HCT116 (cell line): ENCODE measurements around the gene AP5Z1. TPM values are rescaled to one million over a fixed set of nuclear protein-coding genes. Genes with fewer than 3 reads are reported as not detected.

ENCODE experiments used
- ATAC-seq: fragments of 200-7000 bp; cut with Tn5 transposase; 2 replicates; pipeline ENCODE4 v1.9.1; 2020; ENCODE audit warnings: mild to moderate bottlenecking, moderate library complexity
- BruUV-seq: library from RNA; stranded (reverse); fragments of 400-500 nt; replicated peaks from 2 replicates; lab custom pipeline; 2021; lab: Mats Ljungman, UMichigan
- CTCF ChIA-PET: fragments of 300-600 bp; sonication (Branson Sonifier 250); formaldehyde crosslinking; loops from one replicate; lab custom pipeline; 2021; ENCODE audit warnings: antibody characterized with exemption; lab: Charles Lee
- POLR2A ChIA-PET: fragments of 300-600, 350-600 bp; sonication (Branson Sonifier 250); formaldehyde crosslinking; loops from one replicate; lab custom pipeline; 2021; ENCODE audit warnings: antibody characterized with exemption; lab: Charles Lee
- RAD21 ChIA-PET, 2 experiments: fragments of 300-600 bp; sonication (Branson Sonifier 250); formaldehyde crosslinking; loops; one replicate each; lab custom pipeline; 2023; ENCODE audit warnings: low total read pairs in 2 of 2; ENCODE audit not compliant: uncharacterized antibody in 2 of 2, unreplicated experiment in 2 of 2, low non-redundant PET in 1 of 2; lab: Charles Lee
- DNase-seq: peaks from one replicate; pipeline ENCODE4 v3.0.0-alpha.2; 2010; ENCODE audit warnings: low read depth, low spot score
- H2AFZ ChIP-seq: fragments of 200-600 bp; shearing (Covaris generic), sonication (generic); 2 replicates; pipeline ENCODE4 v1.6.1; 2017; ENCODE audit warnings: low read depth, mixed run types, mixed read lengths, antibody characterized with exemption, low read length; ENCODE audit not compliant: poor library complexity, severe bottlenecking
- H3K27ac ChIP-seq: 2 replicates; pipeline ENCODE4 v1.5.1; 2012; ENCODE audit warnings: low read depth, low read length
- H3K27me3 ChIP-seq: fragments of 200-600 bp; sonication (generic); 2 replicates; pipeline ENCODE4 v1.6.1; 2016; ENCODE audit warnings: mixed run types, low read length, mixed read lengths; ENCODE audit not compliant: insufficient read depth
- H3K36me3 ChIP-seq, 2 experiments: fragments of 200-500 bp in 1 of 2; fragments of 200-600 bp in 1 of 2; sonication (Bioruptor generic) in 1 of 2; sonication (generic) in 1 of 2; 2 replicates each; pipeline versions ENCODE4 v1.5.1 to v1.6.1; 2014 to 2016; ENCODE audit warnings: low read length in 2 of 2, inconsistent platforms in 1 of 2, mixed read lengths in 1 of 2, mixed run types in 1 of 2; ENCODE audit not compliant: insufficient read depth in 2 of 2, control insufficient read depth in 1 of 2
- H3K4me1 ChIP-seq, 2 experiments: fragments of 200-600 bp in 1 of 2; sonication (generic) in 1 of 2; 2 replicates each; pipeline versions ENCODE4 v1.5.1 to v1.6.1; 2012 to 2017; ENCODE audit warnings: low read length in 2 of 2, inconsistent platforms in 1 of 2, mild to moderate bottlenecking in 1 of 2, mixed read lengths in 1 of 2, mixed run types in 1 of 2, moderate library complexity in 1 of 2; ENCODE audit not compliant: insufficient read depth in 2 of 2, control insufficient read depth in 1 of 2
- H3K4me2 ChIP-seq: fragments of 200-600 bp; sonication (generic); 2 replicates; pipeline ENCODE4 v1.6.1; 2017; ENCODE audit warnings: mixed run types, low read length, mixed read lengths
- H3K4me3 ChIP-seq, 2 experiments: fragments of 200-600 bp in 1 of 2; sonication (generic) in 1 of 2; replicated peaks in 1 of 2; 2 replicates each; pipeline ENCODE4 v1.5.1; 2011 to 2016; ENCODE audit warnings: low read length in 2 of 2, control low read depth in 1 of 2, low read depth in 1 of 2, mild to moderate bottlenecking in 1 of 2, mixed read lengths in 1 of 2, mixed run types in 1 of 2
- H3K79me2 ChIP-seq: fragments of 200-600 bp; sonication (generic); 2 replicates; pipeline ENCODE4 v1.6.1; 2017; ENCODE audit warnings: mild to moderate bottlenecking, mixed run types, low read length, moderate library complexity, mixed read lengths; ENCODE audit not compliant: insufficient read depth
- H3K9ac ChIP-seq: fragments of 200-600 bp; sonication (generic); 2 replicates; pipeline ENCODE4 v1.6.1; 2016; ENCODE audit warnings: low read length, mixed read lengths
- H3K9me2 ChIP-seq: fragments of 200-600 bp; sonication (generic), shearing (Covaris generic); 2 replicates; pipeline ENCODE4 v1.6.1; 2017; ENCODE audit warnings: mixed run types, mild to moderate bottlenecking, moderate library complexity; ENCODE audit not compliant: insufficient read depth
- H3K9me3 ChIP-seq, 2 experiments: fragments of 200-500 bp in 1 of 2; fragments of 200-600 bp in 1 of 2; sonication (Bioruptor generic) in 1 of 2; sonication (generic) in 1 of 2; 2 replicates each; pipeline ENCODE4 v1.6.1; 2014 to 2017; ENCODE audit warnings: low read length in 2 of 2, mixed read lengths in 2 of 2, inconsistent platforms in 1 of 2, low read depth in 1 of 2, mild to moderate bottlenecking in 1 of 2, mixed run types in 1 of 2, moderate library complexity in 1 of 2; ENCODE audit not compliant: control insufficient read depth in 1 of 2, insufficient read depth in 1 of 2
- H4K20me1 ChIP-seq: fragments of 200-600 bp; sonication (generic), shearing (Covaris generic); 2 replicates; pipeline ENCODE4 v1.6.1; 2017; ENCODE audit warnings: mixed run types, mild to moderate bottlenecking, moderate library complexity; ENCODE audit not compliant: insufficient read depth
- CBX3 ChIP-seq: IDR thresholded peaks from 2 replicates; pipeline ENCODE4 v1.6.1; 2012; ENCODE audit warnings: low read depth
- ELF1 ChIP-seq: IDR thresholded peaks from 2 replicates; pipeline ENCODE4 v1.6.1; 2012; ENCODE audit warnings: low read depth, borderline replicate concordance
- EZH2 ChIP-seq: fragments of 200-600 bp; sonication (generic); IDR thresholded peaks from 2 replicates; pipeline ENCODE4 v1.6.1; 2017; ENCODE audit warnings: antibody characterized with exemption, mixed run types
- EZH2phosphoT487 ChIP-seq: fragments of 200-600 bp; IDR thresholded peaks from 2 replicates; pipeline ENCODE4 v1.6.1; 2018; ENCODE audit warnings: antibody characterized with exemption, borderline replicate concordance
- FOSL1 ChIP-seq: IDR thresholded peaks from 2 replicates; pipeline ENCODE4 v1.6.1; 2012; ENCODE audit warnings: low read depth
- POLR2AphosphoS5 ChIP-seq: IDR thresholded peaks from 2 replicates; pipeline ENCODE4 v1.6.1; 2011; ENCODE audit warnings: mild to moderate bottlenecking, low read depth, low read length, moderate library complexity
- RAD21 ChIP-seq: IDR thresholded peaks from 2 replicates; pipeline ENCODE4 v1.6.1; 2012; ENCODE audit warnings: low read depth, mild to moderate bottlenecking
- SP1 ChIP-seq: IDR thresholded peaks from 2 replicates; pipeline ENCODE4 v1.6.1; 2012; ENCODE audit warnings: low read depth
- SRF ChIP-seq: IDR thresholded peaks from 2 replicates; pipeline ENCODE4 v1.6.1; 2012; ENCODE audit warnings: low read depth
- ZFX ChIP-seq: fragments of 450-650 bp; IDR thresholded peaks from 2 replicates; pipeline ENCODE4 v1.6.1; 2017
- ZNF274 ChIP-seq: fragments of 200-500 bp; sonication (Bioruptor generic); IDR thresholded peaks from 2 replicates; pipeline ENCODE4 v1.6.1; 2014; ENCODE audit warnings: mild to moderate bottlenecking, low read depth, low read length, inconsistent platforms
- intact Hi-C: fragments of 100-400 bp; cut with micrococcal nuclease; formaldehyde crosslinking; loops from 2 replicates; pipeline ENCODE4 v1.10.0; 2022
- total RNA-seq: library from RNA; stranded (reverse); gene quantifications from one replicate; pipeline ENCODE4 v1.2.1, GENCODE V29; 2021; ENCODE audit not compliant: unreplicated experiment
- TF ChIP-seq, protein P1 (sequence below), 3 experiments: fragments of 200-600 bp in 1 of 3; sonication (generic) in 1 of 3; IDR thresholded peaks in 2 of 3; conservative IDR thresholded peaks in 1 of 3; 2 replicates each; pipeline ENCODE4 v1.5.1; 2012 to 2017; ENCODE audit warnings: low read depth in 2 of 3, low read length in 2 of 3, antibody characterized with exemption in 1 of 3, borderline replicate concordance in 1 of 3, control low read depth in 1 of 3, mild to moderate bottlenecking in 1 of 3, mixed read lengths in 1 of 3, mixed run types in 1 of 3, moderate library complexity in 1 of 3; ENCODE audit not compliant: insufficient read depth in 1 of 3
- TF ChIP-seq, protein P2 (sequence below): IDR thresholded peaks from 2 replicates; pipeline ENCODE4 v1.6.1; 2012
- TF ChIP-seq, protein P3 (sequence below): IDR thresholded peaks from 2 replicates; pipeline ENCODE4 v1.6.1; 2012
- TF ChIP-seq, protein P4 (sequence below): IDR thresholded peaks from 2 replicates; pipeline ENCODE4 v1.6.1; 2011; ENCODE audit warnings: mild to moderate bottlenecking, low read length, moderate library complexity; ENCODE audit not compliant: insufficient replicate concordance; ENCODE audit errors: extremely low read depth
- TF ChIP-seq, protein P5 (sequence below): IDR thresholded peaks from 2 replicates; pipeline ENCODE4 v1.6.1; 2012; ENCODE audit warnings: low read depth

AP5Z1 gene
- total RNA-seq, 1 experiment from 2014 or later: 23.2 TPM

DNA sequence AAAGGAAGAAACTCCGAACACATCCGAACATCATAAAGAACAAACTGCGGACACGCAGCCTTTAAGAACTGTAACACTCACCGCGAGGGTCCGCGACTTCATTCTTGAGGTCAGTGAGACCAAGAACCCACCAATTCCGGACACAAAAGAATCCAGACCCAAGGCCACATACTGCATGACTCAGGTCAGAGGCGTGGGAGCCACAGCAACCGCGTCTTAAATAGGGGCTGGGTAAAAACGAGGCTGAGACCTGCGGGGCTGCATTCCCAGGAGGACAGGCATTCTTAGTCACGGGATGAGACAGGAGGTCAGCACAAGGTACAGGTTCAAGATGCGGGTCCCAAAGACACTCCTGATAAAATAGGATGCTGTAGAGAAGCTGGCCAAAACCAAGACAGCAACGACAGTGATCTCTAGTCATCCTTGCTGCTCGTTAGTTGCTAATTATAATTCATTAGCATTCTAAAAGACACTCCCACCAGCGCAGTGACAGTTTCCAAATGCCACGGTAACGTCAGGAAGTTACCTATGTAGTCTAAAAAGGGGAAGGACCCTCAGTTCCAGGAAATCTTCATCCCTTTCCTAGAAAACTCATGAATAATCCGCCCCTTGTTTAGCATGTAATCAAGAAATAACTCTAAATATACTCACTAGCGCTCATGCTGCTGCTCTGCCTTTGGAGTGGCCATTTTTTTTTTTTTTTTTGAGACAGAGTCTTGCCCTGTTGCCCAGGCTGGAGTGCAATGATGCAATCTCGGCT lies 19.3 kb downstream of the AP5Z1 start (continued):
- TF ChIP-seq, protein P1, sequence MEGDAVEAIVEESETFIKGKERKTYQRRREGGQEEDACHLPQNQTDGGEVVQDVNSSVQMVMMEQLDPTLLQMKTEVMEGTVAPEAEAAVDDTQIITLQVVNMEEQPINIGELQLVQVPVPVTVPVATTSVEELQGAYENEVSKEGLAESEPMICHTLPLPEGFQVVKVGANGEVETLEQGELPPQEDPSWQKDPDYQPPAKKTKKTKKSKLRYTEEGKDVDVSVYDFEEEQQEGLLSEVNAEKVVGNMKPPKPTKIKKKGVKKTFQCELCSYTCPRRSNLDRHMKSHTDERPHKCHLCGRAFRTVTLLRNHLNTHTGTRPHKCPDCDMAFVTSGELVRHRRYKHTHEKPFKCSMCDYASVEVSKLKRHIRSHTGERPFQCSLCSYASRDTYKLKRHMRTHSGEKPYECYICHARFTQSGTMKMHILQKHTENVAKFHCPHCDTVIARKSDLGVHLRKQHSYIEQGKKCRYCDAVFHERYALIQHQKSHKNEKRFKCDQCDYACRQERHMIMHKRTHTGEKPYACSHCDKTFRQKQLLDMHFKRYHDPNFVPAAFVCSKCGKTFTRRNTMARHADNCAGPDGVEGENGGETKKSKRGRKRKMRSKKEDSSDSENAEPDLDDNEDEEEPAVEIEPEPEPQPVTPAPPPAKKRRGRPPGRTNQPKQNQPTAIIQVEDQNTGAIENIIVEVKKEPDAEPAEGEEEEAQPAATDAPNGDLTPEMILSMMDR (IDR thresholded peaks at IDR 0.05 in 2 of 3, conservative IDR thresholded peaks at IDR 0.05 in 1 of 3; ENCODE audit: borderline replicate concordance in 1 of 3, insufficient read depth in 1 of 3, low read depth in 2 of 3, low read length in 2 of 3): no peak
- TF ChIP-seq, protein P2, sequence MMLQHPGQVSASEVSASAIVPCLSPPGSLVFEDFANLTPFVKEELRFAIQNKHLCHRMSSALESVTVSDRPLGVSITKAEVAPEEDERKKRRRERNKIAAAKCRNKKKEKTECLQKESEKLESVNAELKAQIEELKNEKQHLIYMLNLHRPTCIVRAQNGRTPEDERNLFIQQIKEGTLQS: no peak
- TF ChIP-seq, protein P3, sequence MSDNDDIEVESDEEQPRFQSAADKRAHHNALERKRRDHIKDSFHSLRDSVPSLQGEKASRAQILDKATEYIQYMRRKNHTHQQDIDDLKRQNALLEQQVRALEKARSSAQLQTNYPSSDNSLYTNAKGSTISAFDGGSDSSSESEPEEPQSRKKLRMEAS: no peak
- TF ChIP-seq POLR2AphosphoS5 (no peak), EZH2phosphoT487 (no peak), EZH2 (no peak), ELF1 (no peak)

DNA sequence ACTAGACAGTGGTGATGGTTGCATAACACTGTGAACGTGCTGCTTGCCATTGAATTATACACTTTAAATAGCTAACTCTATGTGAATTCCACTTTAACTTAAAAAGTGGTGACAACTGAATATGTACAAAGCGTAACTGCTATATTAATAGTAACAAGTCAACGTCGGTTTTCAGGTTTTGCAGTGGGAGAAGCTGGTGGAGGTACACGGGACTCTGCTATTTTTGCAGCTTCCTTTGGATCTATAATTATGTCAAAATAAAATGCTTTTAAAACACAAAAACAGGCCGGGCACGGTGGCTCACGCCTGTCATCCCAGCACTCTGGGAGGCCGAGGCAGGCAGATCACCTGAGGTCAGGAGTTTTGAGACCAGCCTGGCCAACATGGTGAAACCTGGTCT lies 21.0 kb downstream of the AP5Z1 start:
- no TSS peak for BruUV-seq
- H3K4me1 ChIP-seq: peaks cover 2 to 14% of the 10 kb centered on the region in 2 experiments; a peak in 3 of 4 replicates
- no peaks in the 10 kb centered on the region for H3K9me2 ChIP-seq
- TF ChIP-seq CBX3: no peak
- TF ChIP-seq EZH2phosphoT487: no peak
- TF ChIP-seq, protein P4, sequence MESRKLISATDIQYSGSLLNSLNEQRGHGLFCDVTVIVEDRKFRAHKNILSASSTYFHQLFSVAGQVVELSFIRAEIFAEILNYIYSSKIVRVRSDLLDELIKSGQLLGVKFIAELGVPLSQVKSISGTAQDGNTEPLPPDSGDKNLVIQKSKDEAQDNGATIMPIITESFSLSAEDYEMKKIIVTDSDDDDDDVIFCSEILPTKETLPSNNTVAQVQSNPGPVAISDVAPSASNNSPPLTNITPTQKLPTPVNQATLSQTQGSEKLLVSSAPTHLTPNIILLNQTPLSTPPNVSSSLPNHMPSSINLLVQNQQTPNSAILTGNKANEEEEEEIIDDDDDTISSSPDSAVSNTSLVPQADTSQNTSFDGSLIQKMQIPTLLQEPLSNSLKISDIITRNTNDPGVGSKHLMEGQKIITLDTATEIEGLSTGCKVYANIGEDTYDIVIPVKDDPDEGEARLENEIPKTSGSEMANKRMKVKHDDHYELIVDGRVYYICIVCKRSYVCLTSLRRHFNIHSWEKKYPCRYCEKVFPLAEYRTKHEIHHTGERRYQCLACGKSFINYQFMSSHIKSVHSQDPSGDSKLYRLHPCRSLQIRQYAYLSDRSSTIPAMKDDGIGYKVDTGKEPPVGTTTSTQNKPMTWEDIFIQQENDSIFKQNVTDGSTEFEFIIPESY: no peak
- TF ChIP-seq, protein P5, sequence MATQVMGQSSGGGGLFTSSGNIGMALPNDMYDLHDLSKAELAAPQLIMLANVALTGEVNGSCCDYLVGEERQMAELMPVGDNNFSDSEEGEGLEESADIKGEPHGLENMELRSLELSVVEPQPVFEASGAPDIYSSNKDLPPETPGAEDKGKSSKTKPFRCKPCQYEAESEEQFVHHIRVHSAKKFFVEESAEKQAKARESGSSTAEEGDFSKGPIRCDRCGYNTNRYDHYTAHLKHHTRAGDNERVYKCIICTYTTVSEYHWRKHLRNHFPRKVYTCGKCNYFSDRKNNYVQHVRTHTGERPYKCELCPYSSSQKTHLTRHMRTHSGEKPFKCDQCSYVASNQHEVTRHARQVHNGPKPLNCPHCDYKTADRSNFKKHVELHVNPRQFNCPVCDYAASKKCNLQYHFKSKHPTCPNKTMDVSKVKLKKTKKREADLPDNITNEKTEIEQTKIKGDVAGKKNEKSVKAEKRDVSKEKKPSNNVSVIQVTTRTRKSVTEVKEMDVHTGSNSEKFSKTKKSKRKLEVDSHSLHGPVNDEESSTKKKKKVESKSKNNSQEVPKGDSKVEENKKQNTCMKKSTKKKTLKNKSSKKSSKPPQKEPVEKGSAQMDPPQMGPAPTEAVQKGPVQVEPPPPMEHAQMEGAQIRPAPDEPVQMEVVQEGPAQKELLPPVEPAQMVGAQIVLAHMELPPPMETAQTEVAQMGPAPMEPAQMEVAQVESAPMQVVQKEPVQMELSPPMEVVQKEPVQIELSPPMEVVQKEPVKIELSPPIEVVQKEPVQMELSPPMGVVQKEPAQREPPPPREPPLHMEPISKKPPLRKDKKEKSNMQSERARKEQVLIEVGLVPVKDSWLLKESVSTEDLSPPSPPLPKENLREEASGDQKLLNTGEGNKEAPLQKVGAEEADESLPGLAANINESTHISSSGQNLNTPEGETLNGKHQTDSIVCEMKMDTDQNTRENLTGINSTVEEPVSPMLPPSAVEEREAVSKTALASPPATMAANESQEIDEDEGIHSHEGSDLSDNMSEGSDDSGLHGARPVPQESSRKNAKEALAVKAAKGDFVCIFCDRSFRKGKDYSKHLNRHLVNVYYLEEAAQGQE: no peak
- TF ChIP-seq FOSL1: no peak
- no peak for TF ChIP-seq ZNF274
- TF ChIP-seq SRF: no peak
- no peak for TF ChIP-seq SP1
- TF ChIP-seq, protein P3: no peak
- no peak for TF ChIP-seq EZH2
- TF ChIP-seq ZFX: no peak
- TF ChIP-seq RAD21: no peak
- no peak overlapping the region for H2AFZ ChIP-seq
- ChIA-PET CTCF (interaction anchor here (0.9 to 2.9 kb wide), 3 partner anchors 87 to 289 kb away, joined by 3 to 28 read pairs (median 4); partner anchors contain the start of gene RADIL), RAD21 (no interaction called here), POLR2A (no interaction called here)
- no peak for DNase-seq
- H3K4me2 ChIP-seq: no peak overlapping the region
- no peaks in the 10 kb centered on the region for H3K36me3 ChIP-seq
- no peak overlapping the region for H3K4me3 ChIP-seq
- intact Hi-C loops: no loop called here
- H4K20me1 ChIP-seq: no peaks in the 10 kb centered on the region
- H3K27me3 ChIP-seq: no peaks in the 10 kb centered on the region
- no peak overlapping the region for H3K27ac ChIP-seq
- no peak for ATAC-seq
- no peaks in the 10 kb centered on the region for H3K9me3 ChIP-seq
- H3K9ac ChIP-seq: no peak overlapping the region
- no peaks in the 10 kb centered on the region for H3K79me2 ChIP-seq
